Measurements from ENCODE around the gene ERVW-1.
"Not testable (repeated sequence)": the region's sequence is repeated elsewhere in the genome, so short reads cannot be mapped to it uniquely, and the experiment has no call there.

GRCh38 chr7:92479146-92479545 is 1.4 kb upstream of the ERVW-1 start:
- TF ChIP-seq, protein P1, sequence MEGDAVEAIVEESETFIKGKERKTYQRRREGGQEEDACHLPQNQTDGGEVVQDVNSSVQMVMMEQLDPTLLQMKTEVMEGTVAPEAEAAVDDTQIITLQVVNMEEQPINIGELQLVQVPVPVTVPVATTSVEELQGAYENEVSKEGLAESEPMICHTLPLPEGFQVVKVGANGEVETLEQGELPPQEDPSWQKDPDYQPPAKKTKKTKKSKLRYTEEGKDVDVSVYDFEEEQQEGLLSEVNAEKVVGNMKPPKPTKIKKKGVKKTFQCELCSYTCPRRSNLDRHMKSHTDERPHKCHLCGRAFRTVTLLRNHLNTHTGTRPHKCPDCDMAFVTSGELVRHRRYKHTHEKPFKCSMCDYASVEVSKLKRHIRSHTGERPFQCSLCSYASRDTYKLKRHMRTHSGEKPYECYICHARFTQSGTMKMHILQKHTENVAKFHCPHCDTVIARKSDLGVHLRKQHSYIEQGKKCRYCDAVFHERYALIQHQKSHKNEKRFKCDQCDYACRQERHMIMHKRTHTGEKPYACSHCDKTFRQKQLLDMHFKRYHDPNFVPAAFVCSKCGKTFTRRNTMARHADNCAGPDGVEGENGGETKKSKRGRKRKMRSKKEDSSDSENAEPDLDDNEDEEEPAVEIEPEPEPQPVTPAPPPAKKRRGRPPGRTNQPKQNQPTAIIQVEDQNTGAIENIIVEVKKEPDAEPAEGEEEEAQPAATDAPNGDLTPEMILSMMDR (conservative IDR thresholded peaks at IDR 0.05; ENCODE audit: low read length): not testable (repeated sequence)
- TF ChIP-seq EZH2phosphoT487 (IDR thresholded peaks at IDR 0.05; ENCODE audit: borderline replicate concordance, low read depth, low read length): not testable (repeated sequence)
